GM18951 (cell line): ENCODE measurements around the gene CTDSPL2.
"Not testable (repeated sequence)": the region's sequence is repeated elsewhere in the genome, so short reads cannot be mapped to it uniquely, and the experiment has no call there.

Experiments
- POLR2A ChIP-seq: IDR thresholded peaks from 4 replicates; pipeline ENCODE4 v1.6.1; 2011; ENCODE audit warnings: mild to moderate bottlenecking; ENCODE audit not compliant: insufficient read length, insufficient read depth; ENCODE audit errors: extremely low read depth
- in situ Hi-C: fragments of 300-500 bp; cut with MboI; formaldehyde crosslinking; loops from one replicate; pipeline ENCODE4 v1.12.0; 2022; ENCODE audit warnings: low sequenced_read_pairs, mixed read lengths, inconsistent platforms; ENCODE audit not compliant: unreplicated experiment

CTDSPL2 gene

GRCh38 chr15:44536962-44537734 is 109.7 kb downstream of the CTDSPL2 start, which contains the start of gene EIF3J:
Gene EIF3J (plus strand): TSS chr15:44537147. CDS start chr15:44537195, 48 bp downstream.
- in situ Hi-C loops = no loop called here

GRCh38 chr15:44537735-44538240 is 110.4 kb downstream of the CTDSPL2 start:
- TF ChIP-seq POLR2A = no peak
- in situ Hi-C loops = no loop called here

More at GRCh38 chr15:44536962-44537734, 109.7 kb downstream of the CTDSPL2 start, which contains the start of gene EIF3J:
- TF ChIP-seq POLR2A = peak; percentile 85

GRCh38 chr15:44541282-44541958 is 114.0 kb downstream of the CTDSPL2 start:
- no peak for TF ChIP-seq POLR2A
- in situ Hi-C loops = no loop called here

- no peak for TF ChIP-seq POLR2A
- in situ Hi-C loops = no loop called here
These were observed 115.2 kb downstream of the CTDSPL2 start for GRCh38 chr15:44542596-44542995.

- in situ Hi-C loops = not testable (repeated sequence)
These were observed 117.3 kb downstream of the CTDSPL2 start for GRCh38 chr15:44544745-44545144.

- in situ Hi-C loops = no loop called here
- TF ChIP-seq POLR2A = no peak
These were observed 118.7 kb downstream of the CTDSPL2 start for GRCh38 chr15:44545913-44546802.

- in situ Hi-C loops = not testable (repeated sequence)
These were observed 121.7 kb downstream of the CTDSPL2 start for GRCh38 chr15:44549152-44549551.

GRCh38 chr15:44550256-44550655 is 122.8 kb downstream of the CTDSPL2 start:
- in situ Hi-C loops = no loop called here

GRCh38 chr15:44550734-44551133 is 123.3 kb downstream of the CTDSPL2 start:
- in situ Hi-C loops = no loop called here
- TF ChIP-seq POLR2A = no peak

More at GRCh38 chr15:44550256-44550655, 122.8 kb downstream of the CTDSPL2 start:
- TF ChIP-seq POLR2A = no peak

GRCh38 chr15:44554934-44555723 is 127.7 kb downstream of the CTDSPL2 start:
- no peak for TF ChIP-seq POLR2A
- in situ Hi-C loops = no loop called here

- in situ Hi-C loops = not testable (repeated sequence)
These were observed 133.5 kb downstream of the CTDSPL2 start for GRCh38 chr15:44560926-44561325.

GRCh38 chr15:44565387-44566154 is 138.1 kb downstream of the CTDSPL2 start:
- TF ChIP-seq POLR2A = no peak
- in situ Hi-C loops = no loop called here

- in situ Hi-C loops = no loop called here
- no peak for TF ChIP-seq POLR2A
These were observed 138.7 kb downstream of the CTDSPL2 start for GRCh38 chr15:44566155-44566540.
